GM11168 (cell line): ENCODE results near the gene INPP5F.
"Not testable (repeated sequence)": the region's sequence is repeated elsewhere in the genome, so short reads cannot be mapped to it uniquely, and the experiment has no call there.

Source experiments
- in situ Hi-C: fragments of 300-500 bp; cut with MboI; formaldehyde crosslinking; loops from one replicate; pipeline ENCODE4 v1.12.0; 2022; ENCODE audit warnings: low sequenced_read_pairs; ENCODE audit not compliant: unreplicated experiment

INPP5F gene

GRCh38 chr10:119703903-119704508 lies 21.8 kb upstream of the INPP5F start:
- in situ Hi-C loops = no loop called here

GRCh38 chr10:119705434-119705831 lies 20.4 kb upstream of the INPP5F start:
- in situ Hi-C loops = no loop called here

- in situ Hi-C loops = no loop called here
Observed at GRCh38 chr10:119706521-119707278, 19.1 kb upstream of the INPP5F start.

GRCh38 chr10:119707331-119707730 lies 18.5 kb upstream of the INPP5F start:
- in situ Hi-C loops = not testable (repeated sequence)

GRCh38 chr10:119710935-119711334 lies 14.9 kb upstream of the INPP5F start:
- in situ Hi-C loops = not testable (repeated sequence)

GRCh38 chr10:119713744-119714483 lies 11.9 kb upstream of the INPP5F start:
- in situ Hi-C loops = no loop called here

- in situ Hi-C loops = no loop called here
Observed at GRCh38 chr10:119714484-119714816, 11.4 kb upstream of the INPP5F start.

- in situ Hi-C loops = no loop called here
Observed at GRCh38 chr10:119715628-119716505, 10.0 kb upstream of the INPP5F start.

- in situ Hi-C loops = no loop called here
Observed at GRCh38 chr10:119723161-119723560, 2.7 kb upstream of the INPP5F start.

GRCh38 chr10:119723624-119724023 lies 2.2 kb upstream of the INPP5F start:
- in situ Hi-C loops = no loop called here

GRCh38 chr10:119724593-119725516 lies 995 bp upstream of the INPP5F start:
- in situ Hi-C loops = no loop called here

- in situ Hi-C loops = no loop called here
Observed at GRCh38 chr10:119725517-119725827, 378 bp upstream of the INPP5F start.

- in situ Hi-C loops = no loop called here
Observed at GRCh38 chr10:119726676-119727261, 919 bp downstream of the INPP5F start.

GRCh38 chr10:119728172-119728800 lies 2.4 kb downstream of the INPP5F start:
- in situ Hi-C loops = no loop called here

- in situ Hi-C loops = loop anchor here (10.0 kb wide), 1 partner anchor 50 kb away; no protein-coding TSS in a partner anchor
Observed at GRCh38 chr10:119734396-119735332, 8.8 kb downstream of the INPP5F start.

- in situ Hi-C loops = loop anchor here (10.0 kb wide), 1 partner anchor 51 kb away; no protein-coding TSS in a partner anchor
Observed at GRCh38 chr10:119735451-119735850, 9.6 kb downstream of the INPP5F start.

GRCh38 chr10:119736220-119736619 lies 10.4 kb downstream of the INPP5F start:
- in situ Hi-C loops = loop anchor here (10.0 kb wide), 1 partner anchor 51 kb away; no protein-coding TSS in a partner anchor
